GM21717 (cell line): ENCODE measurements around the gene ACAD11.
A peak's percentile ranks its signal among the peaks of the same experiment; 100 is the strongest.
"Not testable (repeated sequence)": the region's sequence is repeated elsewhere in the genome, so short reads cannot be mapped to it uniquely, and the experiment has no call there.

Experiments
- ATAC-seq: cut with Tn5 transposase; IDR thresholded peaks from one replicate; pipeline ENCODE4 v1.9.1; 2021; ENCODE audit warnings: mild to moderate bottlenecking, moderate library complexity; ENCODE audit not compliant: unreplicated experiment

Gene ACAD11

DNA sequence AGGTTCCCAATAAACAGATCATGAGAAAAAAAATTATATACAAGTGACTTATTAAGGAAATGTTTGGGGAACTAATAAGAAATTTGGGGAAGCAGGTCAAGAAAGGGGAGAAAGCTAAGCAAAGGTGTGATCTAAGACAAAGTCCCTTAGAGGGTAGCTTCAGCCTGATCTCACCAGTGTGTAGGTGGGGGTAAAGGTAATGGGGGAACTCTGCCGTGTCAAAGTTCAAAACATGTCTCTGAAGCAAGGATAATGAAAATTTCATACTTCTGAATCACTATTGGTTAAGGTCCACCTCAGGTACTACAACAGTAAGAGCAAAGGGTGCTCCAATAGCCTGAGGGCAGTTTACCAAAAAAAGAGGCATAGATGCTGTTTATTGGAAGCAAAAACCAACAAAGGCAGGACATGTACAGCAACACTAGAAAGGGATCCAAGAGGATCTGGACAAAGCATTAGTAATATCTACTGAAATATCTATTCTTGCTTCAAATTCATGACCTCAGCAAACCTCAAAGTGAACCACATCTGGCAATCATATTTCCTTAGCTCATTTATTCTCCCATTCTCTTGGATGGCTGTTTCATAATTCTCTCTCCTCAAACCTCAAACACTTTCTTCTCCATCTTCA, 6.9 kb downstream of the ACAD11 start:
- ATAC-seq, result no peak

- ATAC-seq, result no peak
These were observed 9.5 kb downstream of the ACAD11 start for GRCh38 chr3:132650153-132650552.

DNA sequence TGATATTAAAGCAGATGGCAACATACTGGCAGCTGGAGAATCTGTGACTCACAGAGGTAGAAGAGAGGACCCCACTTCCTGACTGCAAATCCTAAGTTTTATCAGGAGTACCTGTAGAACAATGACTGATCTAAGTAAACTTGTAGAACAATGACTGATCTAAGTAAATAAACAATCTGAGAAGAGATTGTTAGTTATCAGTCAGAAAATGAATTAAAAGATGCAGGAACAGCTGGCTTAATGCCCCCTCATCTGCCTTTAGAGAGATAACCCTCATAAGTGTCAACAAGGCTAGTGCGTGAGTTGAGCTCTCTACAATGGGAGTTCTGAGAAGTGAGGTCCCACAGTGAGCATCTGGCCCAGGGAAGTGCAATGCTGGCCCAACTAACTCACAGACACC, 14.6 kb downstream of the ACAD11 start:
- ATAC-seq, result no peak

- no peak for ATAC-seq
These were observed 16.2 kb downstream of the ACAD11 start for GRCh38 chr3:132643366-132643765.

- ATAC-seq, result no peak
These were observed 17.1 kb downstream of the ACAD11 start for GRCh38 chr3:132642539-132642847.

- no peak for ATAC-seq
These were observed 17.6 kb downstream of the ACAD11 start for GRCh38 chr3:132641837-132642538.

- not testable (repeated sequence) for ATAC-seq
These were observed 18.2 kb downstream of the ACAD11 start for GRCh38 chr3:132641427-132641826.

DNA sequence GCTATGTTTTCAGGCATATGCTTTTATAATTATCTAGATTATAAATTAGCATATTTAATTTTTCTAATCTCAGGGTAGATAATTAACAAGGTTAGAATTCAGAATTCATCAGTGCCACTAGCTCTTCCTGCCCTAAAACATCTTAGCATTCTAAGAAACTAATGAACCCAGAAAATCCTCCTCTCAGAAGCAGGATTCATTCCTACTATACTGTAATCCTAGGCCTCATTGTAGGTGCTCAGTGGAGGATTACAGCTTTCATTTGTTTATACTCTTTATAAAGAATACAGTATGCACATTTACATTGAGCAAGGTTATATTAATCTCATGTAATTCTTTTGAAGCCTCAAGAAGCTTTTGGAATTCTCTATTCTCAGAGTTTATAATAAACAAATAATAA, 20.9 kb downstream of the ACAD11 start:
- ATAC-seq, result no peak

GRCh38 chr3:132637590-132637989, 22.0 kb downstream of the ACAD11 start:
- no peak for ATAC-seq

DNA sequence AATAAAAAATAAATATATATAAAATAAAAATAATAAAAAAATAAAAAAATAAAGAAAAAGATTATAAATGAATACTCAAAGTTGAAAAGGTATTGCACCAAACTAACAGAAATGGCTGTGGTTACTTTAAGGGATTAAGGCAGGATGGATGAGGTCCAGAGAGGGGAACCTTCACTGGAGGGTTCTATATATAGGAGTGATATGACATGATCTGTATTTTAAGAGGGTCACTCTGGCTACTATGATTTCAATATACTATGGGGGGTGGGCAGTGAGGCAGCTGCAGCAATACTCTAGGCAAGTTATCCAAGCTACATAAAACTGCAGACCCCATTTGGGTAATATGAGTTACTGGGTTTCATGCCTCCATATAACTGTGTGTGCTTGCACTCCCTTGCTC, 24.6 kb downstream of the ACAD11 start:
- no peak for ATAC-seq

- no peak for ATAC-seq
These were observed 29.0 kb downstream of the ACAD11 start for GRCh38 chr3:132630612-132631011.

GRCh38 chr3:132629928-132630327, 29.7 kb downstream of the ACAD11 start:
- ATAC-seq, result no peak

DNA sequence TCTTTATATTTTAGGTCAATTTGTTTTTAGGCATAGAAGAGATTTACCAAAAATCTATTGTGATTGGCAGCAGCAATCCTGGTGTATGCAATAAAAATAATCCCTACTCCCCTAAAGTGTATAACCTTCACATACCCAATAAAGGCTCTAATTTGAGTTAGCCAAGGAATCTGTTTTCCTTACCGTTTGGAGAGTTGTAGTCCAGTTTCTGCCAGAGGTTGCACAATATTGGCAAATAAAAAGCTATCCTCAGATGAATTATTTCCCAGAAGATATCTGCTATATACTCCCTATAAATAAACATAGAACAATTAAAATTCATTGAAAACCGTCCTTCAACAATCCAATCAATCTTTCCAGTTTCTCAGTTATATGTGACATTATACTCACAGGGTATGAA, 31.5 kb downstream of the ACAD11 start:
- no peak for ATAC-seq

GRCh38 chr3:132626955-132627354, 32.7 kb downstream of the ACAD11 start:
- ATAC-seq, result no peak

DNA sequence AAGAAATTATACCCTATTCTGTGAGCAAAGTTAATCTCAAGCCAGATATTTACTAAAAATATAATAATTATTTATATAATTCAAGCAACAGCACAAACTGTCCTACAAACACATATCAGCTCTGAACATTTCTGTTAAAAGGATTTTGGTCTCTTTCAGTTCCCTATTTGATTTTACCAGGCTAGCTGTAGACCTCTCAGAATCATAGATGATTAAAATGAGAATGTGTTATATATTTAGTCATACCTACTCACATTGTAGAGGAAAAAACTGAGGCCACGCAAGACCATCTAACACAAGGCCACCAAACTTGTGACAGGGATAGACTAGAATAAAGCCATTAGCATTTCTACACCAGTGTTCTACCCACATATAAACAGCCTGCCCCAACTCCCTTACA, 34.0 kb downstream of the ACAD11 start:
- peak; percentile 88 for ATAC-seq

GRCh38 chr3:132624790-132625189, 34.8 kb downstream of the ACAD11 start:
- no peak for ATAC-seq

DNA sequence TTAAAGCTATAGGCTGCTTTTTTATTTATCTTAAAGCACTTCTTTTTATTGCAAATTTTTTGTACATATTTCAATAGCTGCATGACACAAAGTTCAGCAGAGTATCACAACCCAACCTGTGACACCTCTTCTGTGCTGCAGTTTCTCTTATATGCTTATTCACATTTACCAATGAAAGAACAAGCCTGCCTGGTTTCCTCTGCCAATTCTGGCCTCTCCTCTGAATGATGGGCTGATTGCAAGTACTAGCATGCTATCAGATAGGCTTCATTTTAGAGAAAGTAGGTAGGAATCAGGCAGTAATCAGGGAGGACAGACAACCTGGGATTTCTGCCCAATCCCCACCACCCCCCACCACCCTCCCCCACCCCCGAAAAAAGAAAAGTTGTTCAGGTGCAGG, 36.0 kb downstream of the ACAD11 start:
- ATAC-seq, result no peak

DNA sequence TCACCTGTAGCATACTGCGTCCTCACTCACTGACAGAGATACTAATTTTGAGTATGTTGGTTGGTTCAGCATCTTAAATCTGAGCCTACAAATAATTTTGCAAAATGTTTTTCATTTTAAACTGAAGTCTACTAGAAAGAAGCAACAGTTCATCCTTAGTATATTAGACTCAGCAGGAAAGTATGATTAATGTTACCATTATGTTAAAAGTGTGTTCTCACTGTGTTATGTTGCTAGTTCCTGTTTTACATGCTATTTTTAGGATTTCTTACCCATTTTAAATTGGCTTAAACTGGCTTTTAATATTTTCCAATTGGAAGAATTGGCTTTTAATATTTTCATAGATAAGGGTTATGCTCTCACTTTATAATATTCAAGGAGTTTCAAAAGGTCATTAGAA, 36.8 kb downstream of the ACAD11 start:
- ATAC-seq, result no peak

- ATAC-seq, result no peak
These were observed 37.5 kb downstream of the ACAD11 start for GRCh38 chr3:132622148-132622547.

DNA sequence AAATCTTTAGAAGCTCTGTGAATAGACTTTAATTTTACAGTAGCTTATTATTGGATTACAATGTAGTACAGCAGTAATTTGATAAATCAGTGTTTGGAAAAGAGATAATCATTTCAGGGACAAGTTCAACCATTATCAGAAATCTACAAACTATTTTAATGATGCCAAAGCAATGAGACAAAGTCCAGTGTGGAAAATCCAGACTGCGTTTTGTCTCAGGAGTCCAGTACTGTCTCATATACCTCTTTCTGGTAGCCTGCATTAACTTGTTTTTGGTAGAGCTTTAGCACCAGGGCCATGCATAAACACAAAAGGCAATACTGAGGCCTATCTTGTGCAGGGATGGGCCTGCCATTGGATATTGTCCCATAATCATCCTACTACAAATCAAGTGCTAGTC, 42.8 kb downstream of the ACAD11 start:
- ATAC-seq, result no peak

DNA sequence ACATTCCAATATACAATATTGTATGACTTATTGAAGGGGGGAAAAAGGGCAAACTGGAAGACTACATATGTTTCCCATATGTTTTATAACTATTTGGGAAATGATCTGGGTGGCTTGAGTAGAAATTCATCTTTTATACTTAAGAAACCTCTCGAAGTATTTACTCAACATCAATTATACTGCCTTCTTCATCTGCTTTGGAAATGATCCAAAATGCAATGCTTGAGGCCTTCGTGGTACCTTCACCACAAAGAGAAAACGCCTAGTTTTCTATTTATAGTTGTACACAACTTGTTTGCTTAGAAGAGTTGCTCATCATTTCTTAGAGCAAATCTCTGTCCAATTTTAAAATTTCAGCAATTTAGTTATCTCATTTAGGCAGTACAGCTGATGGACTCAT, 43.7 kb downstream of the ACAD11 start:
- no peak for ATAC-seq

GRCh38 chr3:132615301-132615700, 44.3 kb downstream of the ACAD11 start:
- not testable (repeated sequence) for ATAC-seq

GRCh38 chr3:132606620-132607019, 53.0 kb downstream of the ACAD11 start:
- ATAC-seq, result not testable (repeated sequence)
